Mesothelial cell of epicardium (in vitro differentiated cells): ENCODE data around the gene HSD17B1. TPM values are rescaled to one million over a fixed set of nuclear protein-coding genes. Genes with fewer than 3 reads are reported as not detected.

ENCODE experiments used
- DNase-seq, 2 experiments: peaks; one replicate each; pipeline ENCODE4 v3.0.0; 2021; ENCODE audit warnings: low spot score in 2 of 2; ENCODE audit not compliant: unreplicated experiment in 2 of 2
- H3K27ac Mint-ChIP-seq: 2 replicates; pipeline ENCODE4 v1.8.0; 2021; ENCODE audit warnings: mixed read lengths
- H3K27me3 Mint-ChIP-seq: 2 replicates; pipeline ENCODE4 v1.8.0; 2021; ENCODE audit warnings: low read depth, mixed read lengths
- H3K36me3 Mint-ChIP-seq: 2 replicates; pipeline ENCODE4 v1.8.0; 2021; ENCODE audit warnings: mixed read lengths
- H3K4me1 Mint-ChIP-seq: 2 replicates; pipeline ENCODE4 v1.8.0; 2021; ENCODE audit warnings: mixed read lengths
- H3K4me3 Mint-ChIP-seq: 2 replicates; pipeline ENCODE4 v1.8.0; 2021; ENCODE audit warnings: mild to moderate bottlenecking, moderate library complexity, mixed read lengths
- H3K9me3 Mint-ChIP-seq: 2 replicates; pipeline ENCODE4 v1.8.0; 2021; ENCODE audit warnings: mixed read lengths
- CTCF ChIP-seq: fragments of 200-600 bp; sonication (generic); IDR thresholded peaks from one replicate; pipeline ENCODE4 v1.5.0; 2021; ENCODE audit warnings: antibody characterized with exemption; ENCODE audit not compliant: unreplicated experiment
- total RNA-seq: library from RNA; stranded (reverse); gene quantifications from 3 replicates; pipeline ENCODE4 v1.2.1, GENCODE V29; 2021

Gene HSD17B1
- total RNA-seq, 1 donor from 2014 or later, result 3.0 TPM

DNA sequence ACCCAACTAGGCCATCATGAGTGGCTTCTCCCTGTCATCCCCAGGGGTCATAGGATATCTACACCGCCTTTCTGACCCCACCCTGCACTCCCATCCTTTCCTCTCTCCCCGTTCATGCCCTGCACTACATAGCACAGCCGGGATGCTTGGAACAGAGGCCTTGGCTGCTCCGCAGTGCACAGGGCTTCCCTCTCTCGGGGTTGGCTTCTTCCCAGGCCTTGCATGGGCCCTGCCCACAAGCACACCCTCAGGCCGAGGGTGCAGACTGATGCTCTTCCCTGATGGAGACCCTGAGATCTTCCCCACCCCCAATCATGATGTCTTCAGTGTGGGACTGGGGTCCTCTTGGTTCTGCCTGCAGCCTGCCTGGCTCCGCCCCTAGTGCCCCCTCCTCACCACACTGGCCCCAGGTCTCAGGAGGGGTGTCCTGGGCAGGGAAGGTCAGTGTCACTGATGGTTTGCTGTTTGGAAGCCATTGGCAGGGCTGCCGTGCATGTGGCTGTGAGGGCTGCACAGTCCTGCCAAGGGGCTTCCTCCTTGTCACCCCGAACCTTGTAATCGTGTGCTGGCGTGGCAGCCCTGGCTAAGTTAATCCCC is 31.0 kb upstream of the HSD17B1 start:
- peak overlapping the region; percentile 99 for H3K27ac Mint-ChIP-seq
- H3K27me3 Mint-ChIP-seq, result no peaks in the 10 kb centered on the region
- H3K4me3 Mint-ChIP-seq, result peak overlapping the region; percentile 6
- no peak for DNase-seq
- H3K4me1 Mint-ChIP-seq, result peaks cover 71% of the 10 kb centered on the region
- peaks cover 10% of the 10 kb centered on the region for H3K36me3 Mint-ChIP-seq
- TF ChIP-seq CTCF, result no peak
- no peaks in the 10 kb centered on the region for H3K9me3 Mint-ChIP-seq

GRCh38 chr17:42522263-42522790 is 30.4 kb upstream of the HSD17B1 start:
- DNase-seq, result no peak
- Mint-ChIP-seq H3K4me3 (no peak overlapping the region), H3K27ac (peak overlapping the region; percentile 99), H3K27me3 (no peaks in the 10 kb centered on the region), H3K36me3 (peaks cover 10% of the 10 kb centered on the region), H3K9me3 (no peaks in the 10 kb centered on the region), H3K4me1 (peaks cover 71% of the 10 kb centered on the region)
- TF ChIP-seq CTCF, result no peak

GRCh38 chr17:42522798-42523278 is 29.9 kb upstream of the HSD17B1 start:
- Mint-ChIP-seq H3K9me3 (no peaks in the 10 kb centered on the region), H3K27me3 (no peaks in the 10 kb centered on the region), H3K36me3 (peaks cover 10% of the 10 kb centered on the region), H3K4me1 (peaks cover 67% of the 10 kb centered on the region), H3K27ac (peak overlapping the region; percentile 99), H3K4me3 (no peak overlapping the region)
- no peak for TF ChIP-seq CTCF
- no peak for DNase-seq

- no peak overlapping the region for H3K4me3 Mint-ChIP-seq
- no peaks in the 10 kb centered on the region for H3K27me3 Mint-ChIP-seq
- H3K4me1 Mint-ChIP-seq, result peaks cover 47% of the 10 kb centered on the region
- peaks cover 10% of the 10 kb centered on the region for H3K36me3 Mint-ChIP-seq
- H3K27ac Mint-ChIP-seq, result peak overlapping the region; percentile 0
- no peak for DNase-seq
- H3K9me3 Mint-ChIP-seq, result no peaks in the 10 kb centered on the region
- no peak for TF ChIP-seq CTCF
These were observed 27.5 kb upstream of the HSD17B1 start for GRCh38 chr17:42525221-42525620.

GRCh38 chr17:42526031-42526444 is 26.7 kb upstream of the HSD17B1 start:
- Mint-ChIP-seq H3K4me1 (peaks cover 45% of the 10 kb centered on the region), H3K4me3 (no peak overlapping the region), H3K27me3 (no peaks in the 10 kb centered on the region), H3K9me3 (no peaks in the 10 kb centered on the region), H3K36me3 (peaks cover 10% of the 10 kb centered on the region), H3K27ac (peak overlapping the region; percentile 64)
- DNase-seq, result no peak
- TF ChIP-seq CTCF, result no peak
